COLO668 (cell line): ENCODE measurements around the gene ZNF236.
"Not testable (repeated sequence)": the region's sequence is repeated elsewhere in the genome, so short reads cannot be mapped to it uniquely, and the experiment has no call there.

Experiments used
- DNase-seq: peaks from one replicate; lab custom pipeline; 2025; ENCODE audit not compliant: unreplicated experiment; lab: John Stamatoyannopoulos, UW

ZNF236 gene

GRCh38 chr18:76984193-76985155 is 162.1 kb downstream of the ZNF236 start:
- no peak for DNase-seq

- no peak for DNase-seq
Measured at GRCh38 chr18:76985156-76985950, 163.0 kb downstream of the ZNF236 start.

GRCh38 chr18:76985951-76986236 is 163.5 kb downstream of the ZNF236 start:
- DNase-seq, result no peak

- no peak for DNase-seq
Measured at GRCh38 chr18:76986406-76986805, 164.0 kb downstream of the ZNF236 start.

GRCh38 chr18:76988031-76988826 is 165.9 kb downstream of the ZNF236 start:
- no peak for DNase-seq

GRCh38 chr18:76988827-76989646 is 166.7 kb downstream of the ZNF236 start:
- DNase-seq, result no peak

- DNase-seq, result no peak
Measured at GRCh38 chr18:76989647-76990190, 167.4 kb downstream of the ZNF236 start.

- DNase-seq, result not testable (repeated sequence)
Measured at GRCh38 chr18:76990343-76991020, 168.1 kb downstream of the ZNF236 start.

GRCh38 chr18:76991021-76991688 is 168.8 kb downstream of the ZNF236 start:
- DNase-seq, result no peak

GRCh38 chr18:76992226-76993084 is 170.1 kb downstream of the ZNF236 start:
- no peak for DNase-seq

GRCh38 chr18:76993085-76993382 is 170.7 kb downstream of the ZNF236 start:
- no peak for DNase-seq

GRCh38 chr18:76993573-76993972 is 171.2 kb downstream of the ZNF236 start:
- DNase-seq, result no peak

GRCh38 chr18:76994086-76994654 is 171.8 kb downstream of the ZNF236 start:
- no peak for DNase-seq

- no peak for DNase-seq
Measured at GRCh38 chr18:76995896-76996295, 173.5 kb downstream of the ZNF236 start.

- DNase-seq, result no peak
Measured at GRCh38 chr18:76996429-76996828, 174.1 kb downstream of the ZNF236 start.

- no peak for DNase-seq
Measured at GRCh38 chr18:76997951-76998808, 175.8 kb downstream of the ZNF236 start.

- no peak for DNase-seq
Measured at GRCh38 chr18:76999077-76999476, 176.7 kb downstream of the ZNF236 start.
